ENCODE results near the gene TMOD2. TPM values are rescaled to one million over a fixed set of nuclear protein-coding genes. Genes with fewer than 3 reads are reported as not detected.

The TMOD2 gene
- total RNA-seq, 1 donor from 2014 or later, result 1.9 TPM

- H3K27me3 ChIP-seq, result peaks cover 79% of the 10 kb centered on the region
- H2AFZ ChIP-seq (replicated peaks), result peak overlapping the region; percentile 99
- H3K27ac Mint-ChIP-seq, result no peak overlapping the region
- H3K27ac ChIP-seq, result no peak overlapping the region
- peak; percentile 63 for DNase-seq (ENCODE audit: low spot score)
- H3K4me3 ChIP-seq, result peak overlapping the region; percentile 79
- no peaks in the 10 kb centered on the region for H3K36me3 ChIP-seq
- peaks cover 10% of the 10 kb centered on the region for H3K4me1 Mint-ChIP-seq
- peaks cover 29% of the 10 kb centered on the region for H3K27me3 Mint-ChIP-seq (ENCODE audit: insufficient read depth, low read depth)
- no peaks in the 10 kb centered on the region for H3K4me1 ChIP-seq
- no peaks in the 10 kb centered on the region for H3K9me3 ChIP-seq (ENCODE audit: low read depth)
- peak overlapping the region; percentile 84 for H3K4me2 ChIP-seq
- H3F3A ChIP-seq (ENCODE audit: low read depth), result peaks cover 7% of the 10 kb centered on the region
- H3K4me3 Mint-ChIP-seq, result peak overlapping the region; percentile 92
- no peak overlapping the region for H3K9ac ChIP-seq
- peaks cover 2% of the 10 kb centered on the region for H3K9me3 Mint-ChIP-seq
- no peaks in the 10 kb centered on the region for H3K36me3 Mint-ChIP-seq
- TF ChIP-seq, protein P1, sequence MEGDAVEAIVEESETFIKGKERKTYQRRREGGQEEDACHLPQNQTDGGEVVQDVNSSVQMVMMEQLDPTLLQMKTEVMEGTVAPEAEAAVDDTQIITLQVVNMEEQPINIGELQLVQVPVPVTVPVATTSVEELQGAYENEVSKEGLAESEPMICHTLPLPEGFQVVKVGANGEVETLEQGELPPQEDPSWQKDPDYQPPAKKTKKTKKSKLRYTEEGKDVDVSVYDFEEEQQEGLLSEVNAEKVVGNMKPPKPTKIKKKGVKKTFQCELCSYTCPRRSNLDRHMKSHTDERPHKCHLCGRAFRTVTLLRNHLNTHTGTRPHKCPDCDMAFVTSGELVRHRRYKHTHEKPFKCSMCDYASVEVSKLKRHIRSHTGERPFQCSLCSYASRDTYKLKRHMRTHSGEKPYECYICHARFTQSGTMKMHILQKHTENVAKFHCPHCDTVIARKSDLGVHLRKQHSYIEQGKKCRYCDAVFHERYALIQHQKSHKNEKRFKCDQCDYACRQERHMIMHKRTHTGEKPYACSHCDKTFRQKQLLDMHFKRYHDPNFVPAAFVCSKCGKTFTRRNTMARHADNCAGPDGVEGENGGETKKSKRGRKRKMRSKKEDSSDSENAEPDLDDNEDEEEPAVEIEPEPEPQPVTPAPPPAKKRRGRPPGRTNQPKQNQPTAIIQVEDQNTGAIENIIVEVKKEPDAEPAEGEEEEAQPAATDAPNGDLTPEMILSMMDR (IDR thresholded peaks at IDR 0.05), result no peak
- TF ChIP-seq EZH2phosphoT487 (IDR thresholded peaks at IDR 0.05) (no peak), EZH2 (IDR thresholded peaks at IDR 0.05) (no peak)
- H4K20me1 ChIP-seq (ENCODE audit: low read depth), result no peaks in the 10 kb centered on the region
- H3K79me2 ChIP-seq (ENCODE audit: low read depth), result no peaks in the 10 kb centered on the region
These were observed 593 bp downstream of the TMOD2 start for GRCh38 chr15:51751697-51752683.

DNA sequence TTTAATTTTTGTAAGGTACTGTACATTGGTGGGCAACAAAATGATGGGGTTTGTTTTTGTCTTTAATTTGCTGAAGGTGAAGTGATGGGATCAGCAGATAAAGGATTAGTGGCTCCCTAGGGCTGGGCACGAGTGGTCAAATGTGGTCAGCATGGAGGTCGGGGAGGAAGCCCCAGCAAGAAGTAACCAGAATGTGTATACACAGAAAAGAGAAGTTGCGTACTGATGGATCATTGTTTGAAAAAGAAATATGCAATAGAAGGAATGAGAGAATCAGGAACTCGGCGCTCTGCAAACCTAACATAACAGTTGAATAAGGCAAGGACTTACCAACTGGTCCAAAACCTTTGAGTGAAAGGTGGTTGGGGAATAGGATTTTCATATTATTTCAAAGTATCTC lies 1.5 kb downstream of the TMOD2 start:
- H3K27me3 ChIP-seq, result peaks cover 70% of the 10 kb centered on the region

DNA sequence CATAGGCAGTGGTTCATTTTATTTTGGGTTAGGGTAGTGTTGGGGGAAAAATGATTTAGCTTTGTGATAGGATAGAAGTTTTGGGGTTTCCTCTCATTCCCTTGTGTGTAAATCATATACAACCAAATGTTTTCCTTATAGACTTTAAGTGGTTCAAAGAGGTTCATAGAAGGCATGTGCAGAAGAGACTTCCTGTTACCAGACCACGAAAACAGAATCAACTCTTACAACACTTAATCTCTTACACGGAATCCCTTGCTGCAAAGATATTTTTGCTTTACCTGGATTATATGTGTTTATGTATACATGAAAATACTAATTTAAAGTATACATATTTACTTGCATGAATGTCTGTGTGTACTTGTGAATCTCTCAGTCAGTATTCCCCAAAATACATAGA lies 2.9 kb downstream of the TMOD2 start:
- no peak overlapping the region for H3K9ac ChIP-seq
- H3K9me3 ChIP-seq (ENCODE audit: low read depth), result no peaks in the 10 kb centered on the region
- Mint-ChIP-seq H3K27ac (no peak overlapping the region), H3K9me3 (peaks cover 2% of the 10 kb centered on the region), H3K36me3 (no peaks in the 10 kb centered on the region), H3K4me1 (peaks cover 12% of the 10 kb centered on the region), H3K4me3 (no peak overlapping the region), H3K27me3 (ENCODE audit: insufficient read depth, low read depth) (peaks cover 24% of the 10 kb centered on the region)
- TF ChIP-seq, protein P1 (IDR thresholded peaks at IDR 0.05), result no peak
- TF ChIP-seq EZH2phosphoT487 (IDR thresholded peaks at IDR 0.05) (no peak), EZH2 (IDR thresholded peaks at IDR 0.05) (no peak)
- no peak overlapping the region for H3K4me3 ChIP-seq
- H2AFZ ChIP-seq (replicated peaks), result no peak overlapping the region
- H3K27ac ChIP-seq, result no peak overlapping the region
- peaks cover 57% of the 10 kb centered on the region for H3K27me3 ChIP-seq
- no peaks in the 10 kb centered on the region for H3K4me1 ChIP-seq
- H3K4me2 ChIP-seq, result no peak overlapping the region
- no peaks in the 10 kb centered on the region for H4K20me1 ChIP-seq (ENCODE audit: low read depth)
- H3K79me2 ChIP-seq (ENCODE audit: low read depth), result no peaks in the 10 kb centered on the region
- no peaks in the 10 kb centered on the region for H3K36me3 ChIP-seq
- no peak for DNase-seq (ENCODE audit: low spot score)
- peaks cover 7% of the 10 kb centered on the region for H3F3A ChIP-seq (ENCODE audit: low read depth)

More for the DNA sequence above, 1.5 kb downstream of the TMOD2 start:
- no peak overlapping the region for H3K9ac ChIP-seq
- H3K36me3 Mint-ChIP-seq, result no peaks in the 10 kb centered on the region
- H3K27ac ChIP-seq, result no peak overlapping the region
- no peak for TF ChIP-seq EZH2phosphoT487 (IDR thresholded peaks at IDR 0.05)
- no peak for TF ChIP-seq EZH2 (IDR thresholded peaks at IDR 0.05)
- TF ChIP-seq, protein P1 (IDR thresholded peaks at IDR 0.05), result no peak
- H3K4me1 Mint-ChIP-seq, result peaks cover 12% of the 10 kb centered on the region
- H3K36me3 ChIP-seq, result no peaks in the 10 kb centered on the region
- peak overlapping the region; percentile 92 for H3K4me3 Mint-ChIP-seq
- peaks cover 7% of the 10 kb centered on the region for H3F3A ChIP-seq (ENCODE audit: low read depth)
- DNase-seq (ENCODE audit: low spot score), result no peak
- no peak overlapping the region for H3K27ac Mint-ChIP-seq
- H3K9me3 Mint-ChIP-seq, result peaks cover 2% of the 10 kb centered on the region
- H3K27me3 Mint-ChIP-seq (ENCODE audit: insufficient read depth, low read depth), result peaks cover 28% of the 10 kb centered on the region
- peak overlapping the region; percentile 84 for H3K4me2 ChIP-seq
- H3K4me1 ChIP-seq, result no peaks in the 10 kb centered on the region
- no peak overlapping the region for H3K4me3 ChIP-seq
- no peaks in the 10 kb centered on the region for H3K79me2 ChIP-seq (ENCODE audit: low read depth)
- H3K9me3 ChIP-seq (ENCODE audit: low read depth), result no peaks in the 10 kb centered on the region
- H4K20me1 ChIP-seq (ENCODE audit: low read depth), result no peaks in the 10 kb centered on the region
- H2AFZ ChIP-seq (replicated peaks), result no peak overlapping the region
